NCI-H2227 (cell line): ENCODE results near the gene CLDN6.

ENCODE experiments used
- DNase-seq: peaks from one replicate; lab custom pipeline; 2025; ENCODE audit not compliant: unreplicated experiment; lab: John Stamatoyannopoulos, UW

CLDN6 gene

GRCh38 chr16:2990891-2991290 is 27.1 kb downstream of the CLDN6 start:
- DNase-seq, result no peak

GRCh38 chr16:2988590-2989099 is 29.3 kb downstream of the CLDN6 start:
- DNase-seq, result no peak

- DNase-seq, result no peak
These were observed 30.1 kb downstream of the CLDN6 start for GRCh38 chr16:2987833-2988232.

DNA sequence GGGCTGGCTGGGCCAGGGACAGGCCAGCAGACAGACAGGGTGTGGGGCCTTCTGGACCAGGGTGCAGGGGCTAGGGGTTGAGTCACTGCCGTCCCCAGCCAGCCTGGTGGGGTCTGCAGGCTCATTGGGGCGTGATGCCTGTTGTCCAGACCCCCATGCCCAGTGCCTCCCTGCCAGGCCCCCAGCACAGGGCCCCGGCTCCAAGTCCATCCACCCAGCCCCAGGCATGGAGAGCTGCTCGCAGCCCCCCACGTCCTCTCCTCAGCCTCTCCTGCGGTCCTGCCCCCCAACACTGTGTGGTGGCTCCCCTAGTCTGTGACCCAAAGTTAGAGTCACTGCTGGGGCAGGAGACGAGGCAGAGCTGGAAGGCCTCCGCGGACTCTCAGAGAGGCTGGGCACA is 30.7 kb downstream of the CLDN6 start:
- DNase-seq, result no peak

- no peak for DNase-seq
These were observed 31.3 kb downstream of the CLDN6 start for GRCh38 chr16:2986623-2987188.

DNA sequence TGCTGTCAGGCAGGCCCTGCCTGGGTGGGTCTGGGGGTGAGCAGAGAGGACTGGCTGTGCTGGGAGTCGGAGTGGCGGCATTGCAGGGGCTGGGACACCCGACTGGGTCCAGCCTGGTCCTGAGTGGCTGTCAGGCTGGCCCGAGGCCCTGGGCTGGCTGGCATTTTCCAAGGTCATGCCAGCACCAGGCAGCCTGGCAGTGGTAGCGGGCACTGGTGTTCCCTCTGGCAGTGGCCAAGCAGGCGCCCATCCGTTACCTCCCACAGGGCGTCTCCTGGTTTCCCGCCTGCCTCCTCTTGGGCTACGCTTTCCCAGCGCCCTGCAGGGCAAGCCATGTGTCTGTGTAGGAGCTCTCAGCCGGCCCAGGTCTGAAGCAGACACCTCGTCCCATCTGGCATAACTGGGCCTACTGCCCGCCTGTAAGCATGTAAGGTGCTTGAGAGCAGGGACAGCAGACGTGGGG is 32.1 kb downstream of the CLDN6 start:
- no peak for DNase-seq

GRCh38 chr16:2985462-2985861 is 32.5 kb downstream of the CLDN6 start:
- no peak for DNase-seq

DNA sequence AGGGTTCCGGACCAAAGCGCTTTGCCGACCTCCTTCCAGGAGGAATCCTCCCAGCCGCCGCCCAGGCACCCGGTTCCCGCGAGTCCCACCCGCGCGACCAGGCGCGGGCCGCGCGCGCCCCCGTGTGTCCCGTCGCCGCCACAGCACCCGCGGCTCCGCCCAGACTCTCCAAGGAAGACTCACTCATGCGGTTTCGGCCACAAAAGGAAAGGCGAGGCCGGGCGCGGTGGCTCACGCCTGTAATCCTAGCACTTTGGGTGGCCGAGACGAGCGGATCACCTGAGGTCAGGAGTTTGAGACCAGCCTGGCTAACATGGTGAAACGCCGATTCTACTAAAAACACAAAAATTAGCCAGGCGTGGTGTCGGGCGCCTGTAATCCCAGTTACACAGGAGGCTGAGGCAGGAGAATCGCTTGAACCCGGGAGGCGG is 34.3 kb downstream of the CLDN6 start:
- DNase-seq, result peak; percentile 88

DNA sequence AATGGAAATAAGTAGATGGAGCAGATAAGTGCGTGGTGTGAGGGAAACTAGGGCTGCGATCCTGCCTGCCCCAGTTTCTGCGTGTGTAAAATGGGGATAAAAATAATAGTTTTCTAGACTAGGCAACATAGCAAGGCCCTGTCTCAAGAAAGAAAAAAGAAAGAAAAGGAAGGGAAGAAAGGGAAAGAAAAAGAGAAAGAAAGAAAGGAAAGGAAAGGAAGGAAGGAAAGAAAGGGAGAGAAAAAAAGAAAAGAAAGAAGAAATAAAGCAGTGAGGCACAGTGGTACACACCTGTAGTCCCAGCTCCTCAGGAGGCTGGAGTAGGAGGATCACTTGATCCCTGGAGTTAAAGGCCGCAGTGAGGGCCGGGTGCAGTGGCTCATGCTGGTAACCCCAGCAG is 35.6 kb downstream of the CLDN6 start:
- DNase-seq, result no peak

- DNase-seq, result no peak
These were observed 36.1 kb downstream of the CLDN6 start for GRCh38 chr16:2981899-2982250.

DNA sequence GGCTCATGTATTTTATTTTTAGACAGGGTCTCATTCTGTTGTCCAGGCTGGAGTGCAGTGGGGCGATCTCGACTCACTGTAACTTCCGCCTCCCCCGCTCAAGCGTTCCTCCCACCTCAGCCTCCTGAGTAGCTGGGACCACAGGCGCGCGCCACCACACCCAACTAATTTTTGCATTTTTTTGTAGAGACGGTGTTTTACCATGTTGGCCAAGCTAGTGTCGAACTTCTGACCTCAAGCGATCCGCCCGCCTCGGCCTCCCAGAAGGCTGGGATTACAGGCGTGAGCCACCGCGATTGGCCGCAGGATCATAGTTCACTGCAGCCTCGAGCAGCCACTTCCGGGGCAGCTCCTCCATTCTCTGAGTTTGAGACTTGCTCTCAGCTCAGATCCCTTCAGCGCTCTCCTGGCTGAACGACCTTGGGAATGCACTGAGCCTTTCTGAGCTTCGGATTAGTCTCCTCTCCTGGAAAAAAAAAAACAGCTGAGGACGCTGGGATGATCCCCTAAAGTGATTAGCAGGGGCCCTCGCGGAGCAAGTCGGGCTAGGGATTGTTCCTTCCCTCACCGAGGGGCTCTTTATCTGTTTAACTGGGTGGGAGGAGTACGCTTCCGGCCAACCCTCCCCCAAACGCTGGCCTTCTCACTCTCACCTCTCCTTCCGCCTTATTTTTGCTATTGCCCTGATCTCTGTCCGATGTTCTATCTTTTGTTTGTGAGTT is 36.6 kb downstream of the CLDN6 start:
- DNase-seq, result no peak

- peak; percentile 94 for DNase-seq
These were observed 37.5 kb downstream of the CLDN6 start, which contains the start of gene PKMYT1 for GRCh38 chr16:2980227-2981176. PKMYT1 (minus strand) TSS chr16:2980446; CDS start chr16:2979657, 789 bp downstream.

- peak; percentile 48 for DNase-seq
These were observed 38.2 kb downstream of the CLDN6 start for GRCh38 chr16:2979669-2980226.

DNA sequence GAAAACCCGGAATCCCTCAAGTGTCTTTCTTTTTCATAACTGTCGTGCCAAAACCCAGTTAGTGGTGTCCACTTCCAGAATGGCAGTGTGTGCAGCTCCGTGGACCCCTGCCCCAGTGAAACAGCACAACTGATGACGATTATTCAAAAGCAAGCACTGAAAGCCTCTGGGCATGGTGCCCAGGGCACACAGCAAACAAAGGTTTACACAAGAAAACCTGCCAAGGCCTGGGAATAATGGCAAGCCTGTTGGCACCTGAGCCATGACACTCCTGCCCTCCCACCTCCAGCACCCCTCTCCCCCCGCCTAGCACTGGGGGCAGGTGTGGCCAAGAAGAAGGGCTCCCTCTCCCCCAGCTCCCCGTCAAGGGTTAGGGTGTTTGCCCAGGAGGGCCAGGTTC is 40.5 kb downstream of the CLDN6 start:
- DNase-seq, result no peak

- DNase-seq, result no peak
These were observed 41.3 kb downstream of the CLDN6 start for GRCh38 chr16:2976673-2977072.

DNA sequence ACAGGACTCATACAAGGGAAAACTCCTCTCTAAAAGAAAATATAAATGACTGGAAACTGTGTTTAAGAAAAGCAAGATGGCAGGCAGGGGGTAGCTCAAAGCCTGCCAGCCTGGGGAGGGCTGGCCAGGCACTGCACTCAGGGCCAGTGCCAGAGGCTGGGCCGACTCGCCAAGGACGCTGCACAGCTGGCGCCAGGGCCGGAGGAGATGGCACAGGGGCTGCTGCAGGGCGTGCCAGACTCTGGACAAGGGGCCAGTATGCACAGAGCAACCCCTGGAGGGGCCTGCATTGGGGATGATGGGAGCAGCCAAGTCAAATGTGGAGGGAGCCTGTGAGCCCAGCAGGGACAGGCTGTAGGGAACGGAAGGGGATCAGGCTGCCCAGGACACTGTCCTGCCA is 41.8 kb downstream of the CLDN6 start:
- no peak for DNase-seq

- DNase-seq, result no peak
These were observed 42.7 kb downstream of the CLDN6 start for GRCh38 chr16:2975161-2975795.

DNA sequence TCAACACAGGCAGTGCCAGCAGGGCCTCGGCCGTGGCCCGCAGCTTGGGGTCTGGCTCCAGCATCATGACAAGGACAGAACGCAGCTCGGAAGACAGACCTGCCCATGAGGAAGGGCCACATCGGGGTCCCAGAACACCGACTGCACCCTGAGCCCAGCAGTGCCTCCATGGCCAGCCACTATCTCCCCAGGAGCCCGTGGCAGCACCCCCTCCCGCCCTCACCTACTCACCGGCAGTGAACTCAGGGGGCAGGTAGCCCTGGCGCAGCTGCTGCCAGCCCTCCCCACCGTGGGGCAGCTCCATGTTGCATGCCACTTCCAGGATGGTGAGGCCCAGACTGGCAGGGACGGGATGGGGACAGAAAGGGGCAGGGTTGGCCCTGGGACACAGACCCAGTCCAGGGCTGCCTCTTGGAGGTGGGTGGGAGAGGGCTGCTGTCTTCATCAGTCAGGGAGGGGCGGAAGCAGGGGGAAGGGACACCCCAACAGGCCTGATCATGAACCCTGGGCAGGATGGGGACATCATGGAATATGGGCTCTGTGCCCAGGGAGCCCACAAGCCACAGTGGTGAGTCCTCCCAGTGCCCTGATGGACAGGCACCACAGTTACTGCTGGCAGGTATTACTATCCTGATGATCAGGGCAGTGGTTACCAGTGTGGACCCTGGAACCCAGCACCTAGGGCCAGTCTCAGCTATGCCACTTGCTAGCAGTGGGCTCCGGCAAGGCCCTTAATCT is 43.5 kb downstream of the CLDN6 start:
- no peak for DNase-seq

DNA sequence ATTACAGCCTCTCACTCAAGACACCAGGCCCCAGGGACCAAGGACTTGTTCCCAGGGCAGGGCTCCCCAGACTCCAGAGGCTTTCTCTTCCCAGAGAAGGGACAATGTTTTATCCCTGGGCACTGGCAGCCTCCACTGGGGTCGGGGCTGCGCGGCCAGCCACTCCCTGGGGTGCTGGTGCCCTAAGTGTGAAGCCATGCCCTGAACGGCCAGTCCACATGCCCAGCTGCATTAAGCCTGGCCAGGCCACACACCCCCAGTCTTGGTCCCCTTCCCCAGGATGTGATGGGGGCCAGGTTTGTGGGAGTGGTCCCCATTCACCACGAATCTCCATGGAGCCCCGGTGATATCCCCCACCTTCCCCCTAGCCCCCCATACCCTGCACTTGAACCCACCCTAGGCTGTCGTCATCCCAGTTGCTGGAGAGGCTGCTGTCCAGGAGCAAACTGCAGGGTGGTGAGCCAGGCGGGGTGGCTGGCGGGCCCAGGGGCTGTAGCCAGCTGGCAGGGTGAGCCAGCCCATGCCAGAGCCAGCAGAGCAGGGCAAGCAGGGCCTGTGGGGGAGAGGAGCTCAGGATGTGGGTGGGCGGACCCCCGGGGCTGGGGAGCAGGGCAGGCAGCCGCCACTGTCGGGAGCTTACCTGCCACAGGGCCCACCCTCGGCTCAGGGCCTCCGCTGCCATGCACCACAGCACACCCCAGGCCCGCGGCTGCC is 44.2 kb downstream of the CLDN6 start:
- no peak for DNase-seq
